GM18858 (cell line): ENCODE data around the gene MAP2K6.
A peak's percentile ranks its signal among the peaks of the same experiment; 100 is the strongest.

Experiments used
- ATAC-seq: cut with Tn5 transposase; IDR thresholded peaks from one replicate; pipeline ENCODE4 v1.9.1; 2021; ENCODE audit not compliant: unreplicated experiment

The MAP2K6 gene

GRCh38 chr17:69574257-69575197 is 160.0 kb downstream of the MAP2K6 start:
- ATAC-seq, result no peak

- ATAC-seq, result no peak
Measured at GRCh38 chr17:69575346-69575761, 160.9 kb downstream of the MAP2K6 start.

DNA sequence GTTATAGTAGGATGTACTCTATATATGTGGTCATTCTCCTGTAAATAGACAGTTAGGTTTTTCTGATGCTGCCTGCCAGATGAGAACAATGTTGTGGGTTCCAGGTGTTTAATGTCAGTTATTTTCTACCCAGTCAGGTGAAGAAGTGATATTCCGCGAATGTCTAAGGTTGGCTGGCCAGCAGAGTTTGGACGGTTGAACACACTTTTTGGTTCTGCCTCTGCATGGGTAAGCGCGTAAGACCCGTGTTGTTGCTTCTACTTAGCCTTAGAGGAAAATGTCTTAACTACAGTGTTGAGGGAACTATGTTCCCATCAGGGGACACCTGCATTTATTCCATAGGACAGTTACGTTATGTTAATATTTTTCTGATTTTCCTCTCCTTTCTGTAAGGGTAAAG is 162.6 kb downstream of the MAP2K6 start:
- no peak for ATAC-seq

- no peak for ATAC-seq
Measured at GRCh38 chr17:69578385-69578936, 164.0 kb downstream of the MAP2K6 start.

DNA sequence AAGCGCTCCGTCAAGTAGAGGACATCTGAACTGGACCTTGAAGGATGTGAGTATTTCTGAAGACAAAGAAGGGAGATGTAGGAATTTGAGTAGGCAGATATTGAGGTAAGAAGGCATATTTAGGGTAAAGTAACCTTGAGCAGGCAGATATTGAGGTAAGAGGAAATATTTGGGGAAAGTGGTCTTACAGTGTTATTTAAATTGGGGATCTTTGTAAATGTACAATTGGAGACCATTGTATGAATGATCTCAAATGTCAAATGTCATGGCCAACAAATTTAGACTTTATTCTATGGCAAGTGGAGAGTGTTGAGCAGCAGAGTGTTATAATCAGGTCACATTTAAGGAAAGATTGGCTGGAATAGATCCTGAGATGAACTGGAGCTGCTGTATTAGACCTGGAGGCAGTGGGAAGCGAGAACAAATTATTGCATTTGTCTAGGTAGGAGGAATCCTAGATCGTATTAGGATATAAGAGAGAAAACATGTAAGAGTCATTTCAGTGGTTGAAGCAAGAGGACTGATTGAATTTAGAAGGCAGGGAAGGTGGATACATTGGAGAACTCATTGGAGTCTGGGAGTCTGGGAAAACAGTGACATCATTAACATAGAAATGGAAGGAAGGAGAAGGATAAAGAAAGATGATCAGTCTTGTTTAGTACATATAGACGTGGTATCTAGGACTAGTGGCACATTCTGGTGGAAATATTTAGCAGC is 165.6 kb downstream of the MAP2K6 start:
- no peak for ATAC-seq

- peak; percentile 60 for ATAC-seq
Measured at GRCh38 chr17:69581061-69581961, 166.8 kb downstream of the MAP2K6 start.

DNA sequence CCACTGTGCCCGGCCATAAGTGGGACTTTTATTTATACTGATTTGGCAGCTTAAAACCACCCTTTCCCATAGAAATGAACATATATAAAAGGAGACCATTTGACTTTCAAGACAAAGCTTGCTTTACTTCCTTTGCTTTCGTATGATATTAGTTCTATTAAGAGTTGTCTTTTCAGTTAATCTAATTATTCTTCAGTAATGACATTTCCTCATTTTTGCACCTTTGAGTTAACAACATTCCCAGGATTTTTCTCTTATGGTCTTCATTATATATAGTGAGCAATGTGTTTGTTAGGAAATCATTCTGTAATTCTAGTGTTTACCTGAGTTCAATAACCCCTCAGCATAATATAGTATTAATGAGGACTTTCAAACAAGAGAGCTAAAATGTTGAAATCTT is 173.8 kb downstream of the MAP2K6 start:
- no peak for ATAC-seq

DNA sequence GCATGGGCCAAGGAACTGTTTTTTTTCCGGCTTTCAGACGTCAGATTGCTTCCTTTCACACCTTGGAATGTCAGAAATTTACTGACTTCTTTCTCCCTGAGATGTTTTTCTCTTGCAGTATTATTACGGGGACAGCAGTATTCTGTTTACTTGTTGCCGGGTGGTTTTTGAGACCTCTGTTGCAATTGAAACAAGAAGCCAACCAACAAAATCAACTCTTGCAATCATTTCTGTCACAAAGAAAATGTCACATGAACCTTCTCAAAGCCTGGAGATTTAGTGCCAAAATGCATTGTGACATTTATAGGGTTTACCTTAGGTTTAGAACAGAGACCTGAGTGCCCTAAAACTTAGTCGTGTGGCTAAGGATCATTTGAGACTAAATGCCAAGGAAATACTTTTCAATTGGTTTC is 174.3 kb downstream of the MAP2K6 start:
- no peak for ATAC-seq

DNA sequence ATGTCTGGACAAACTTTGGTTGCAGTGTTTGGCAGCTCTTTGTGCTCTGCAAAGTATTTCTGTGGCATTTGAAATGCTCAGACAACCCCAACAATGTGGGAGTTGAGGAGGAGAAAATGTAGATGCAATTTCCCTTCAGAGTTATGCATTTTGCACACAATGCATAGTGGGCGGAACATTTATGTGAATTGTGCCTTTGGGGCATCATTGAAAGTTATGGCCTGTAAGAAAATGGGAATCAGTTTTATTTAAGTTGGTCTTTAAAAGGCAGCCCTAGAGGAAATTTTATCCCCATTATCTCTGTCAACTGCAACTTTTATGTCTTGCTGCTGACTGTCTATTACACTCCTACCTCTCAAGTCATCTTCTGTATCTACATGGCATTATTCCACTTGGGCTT is 176.2 kb downstream of the MAP2K6 start:
- no peak for ATAC-seq

DNA sequence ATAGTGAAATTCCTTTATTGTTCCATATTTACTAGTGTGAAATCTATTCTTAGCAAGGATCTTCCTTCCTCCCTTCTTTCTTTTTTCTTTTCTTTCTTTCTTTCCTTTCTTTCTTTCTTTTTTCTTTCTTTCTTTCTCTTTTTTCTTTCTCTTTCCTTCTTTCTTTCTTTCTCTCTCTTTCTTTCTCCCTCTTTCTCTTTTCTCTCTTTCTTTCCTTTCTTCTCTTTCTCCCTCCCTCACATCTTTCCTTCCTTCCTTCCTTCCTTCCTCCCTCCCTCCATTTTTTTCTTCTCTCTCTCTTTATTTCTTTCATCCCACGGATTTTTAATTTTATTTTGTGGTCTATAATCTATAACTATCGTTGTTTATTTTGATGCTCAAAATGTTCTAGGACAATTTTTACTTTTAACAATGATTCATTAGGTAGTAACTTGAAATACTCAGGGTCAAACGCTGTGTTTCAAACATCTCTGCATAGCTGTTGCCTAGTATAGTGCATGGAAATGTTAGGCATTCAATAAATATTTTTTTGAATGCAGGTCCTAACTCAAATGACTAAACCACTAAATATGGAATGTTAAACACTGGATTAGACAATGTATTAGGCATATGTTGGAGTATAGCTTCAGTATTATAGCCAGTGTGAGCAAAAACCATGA is 178.3 kb downstream of the MAP2K6 start:
- ATAC-seq, result no peak

GRCh38 chr17:69593351-69593715 is 178.8 kb downstream of the MAP2K6 start:
- ATAC-seq, result no peak

GRCh38 chr17:69593716-69594115 is 179.2 kb downstream of the MAP2K6 start:
- no peak for ATAC-seq

GRCh38 chr17:69594641-69595040 is 180.1 kb downstream of the MAP2K6 start:
- no peak for ATAC-seq

DNA sequence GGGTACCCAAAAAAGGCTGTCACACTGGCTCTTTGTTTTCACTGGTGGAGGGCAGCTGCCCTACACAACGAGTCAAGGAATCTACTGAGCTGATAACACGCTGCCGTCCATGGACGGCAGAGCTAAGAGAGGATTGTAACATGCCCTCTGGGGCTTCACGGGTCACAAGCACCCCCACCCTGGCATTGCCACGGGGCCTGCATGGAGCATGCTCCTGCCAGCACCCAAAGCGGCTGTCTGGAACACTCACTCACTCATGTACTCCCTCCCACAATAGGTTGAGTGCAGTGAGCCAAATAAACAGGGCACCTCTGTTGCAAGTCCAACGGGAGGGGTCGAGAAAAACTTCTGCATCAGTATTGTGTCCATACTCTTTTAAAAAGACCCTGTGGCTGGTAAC is 181.6 kb downstream of the MAP2K6 start:
- ATAC-seq, result no peak

DNA sequence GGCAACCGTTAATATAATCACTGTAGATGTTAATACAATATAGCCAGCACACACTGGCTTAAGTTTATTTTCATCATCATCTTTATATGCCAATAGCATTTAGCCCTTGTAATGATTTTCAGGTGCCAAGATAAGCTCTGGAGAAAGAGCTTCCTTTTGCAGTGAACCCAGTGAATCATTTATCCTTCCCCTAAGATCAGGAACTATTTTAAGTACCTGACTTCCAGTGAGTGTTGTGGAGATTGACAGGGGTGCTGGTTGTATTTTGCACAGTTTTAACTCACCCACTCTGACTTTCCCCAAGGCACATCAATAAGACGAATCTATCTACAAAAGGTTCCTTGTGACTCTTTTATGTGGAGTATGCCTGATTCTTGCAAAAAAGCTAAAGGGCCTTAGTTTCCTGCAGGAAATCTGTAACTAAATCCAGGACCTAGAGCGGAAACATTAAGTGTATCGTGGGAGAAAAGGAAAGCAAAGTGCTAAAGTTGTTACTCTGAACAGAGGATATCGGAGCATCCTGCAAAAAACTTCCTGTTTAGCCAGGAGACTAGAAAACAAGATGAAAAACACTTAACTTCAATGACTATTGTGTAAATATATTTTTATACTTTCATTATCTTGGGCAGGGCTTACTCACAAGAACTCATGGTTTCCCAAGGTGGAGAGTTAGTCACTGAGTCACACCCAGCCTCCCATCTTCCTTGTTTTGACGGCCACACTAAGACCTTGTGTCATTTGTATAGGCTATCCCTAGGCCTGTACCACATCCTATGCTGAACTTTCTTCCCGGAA is 183.6 kb downstream of the MAP2K6 start:
- no peak for ATAC-seq

GRCh38 chr17:69602972-69603371 is 188.5 kb downstream of the MAP2K6 start:
- ATAC-seq, result no peak
